ENCODE data around the gene RET. TPM values are rescaled to one million over a fixed set of nuclear protein-coding genes. Genes with fewer than 3 reads are reported as not detected.

Gene RET
- total RNA-seq, 2 donors from 2014 or later, result 1.9 to 3.3 TPM

GRCh38 chr10:43173120-43173519 lies 96.3 kb downstream of the RET start:
- H3K27me3 ChIP-seq, result no peaks in the 10 kb centered on the region
- no peaks in the 10 kb centered on the region for H3K9me3 ChIP-seq
- DNase-seq, result no peak
- H3K27ac ChIP-seq, result no peak overlapping the region
- no peak overlapping the region for H3K4me3 ChIP-seq
- H3K4me1 ChIP-seq, result peaks cover 9% of the 10 kb centered on the region
- intact Hi-C loops (cut with DNase I), result no loop called here
- H3K36me3 ChIP-seq, result no peaks in the 10 kb centered on the region
- no peak for TF ChIP-seq CTCF (IDR thresholded peaks at IDR 0.05)
- H3K9ac ChIP-seq (ENCODE audit: low read depth in 2 of 2, low read length in 2 of 2), result no peak overlapping the region

- no peaks in the 10 kb centered on the region for H3K27me3 ChIP-seq
- H3K4me1 ChIP-seq, result peaks cover 9% of the 10 kb centered on the region
- no peak for TF ChIP-seq CTCF (IDR thresholded peaks at IDR 0.05)
- DNase-seq, result no peak
- intact Hi-C loops (cut with DNase I), result no loop called here
- H3K9me3 ChIP-seq, result no peaks in the 10 kb centered on the region
- no peak overlapping the region for H3K27ac ChIP-seq
- H3K9ac ChIP-seq (ENCODE audit: low read depth in 2 of 2, low read length in 2 of 2), result no peak overlapping the region
- no peak overlapping the region for H3K4me3 ChIP-seq
- no peaks in the 10 kb centered on the region for H3K36me3 ChIP-seq
These were observed 98.1 kb downstream of the RET start for GRCh38 chr10:43174969-43175368.

GRCh38 chr10:43176271-43176670 lies 99.4 kb downstream of the RET start:
- Histone ChIP-seq H3K4me3 (no peak overlapping the region), H3K27ac (no peak overlapping the region), H3K36me3 (no peaks in the 10 kb centered on the region), H3K27me3 (no peaks in the 10 kb centered on the region), H3K4me1 (peaks cover 9% of the 10 kb centered on the region), H3K9ac (ENCODE audit: low read depth in 2 of 2, low read length in 2 of 2) (no peak overlapping the region), H3K9me3 (no peaks in the 10 kb centered on the region)
- no peak for DNase-seq
- TF ChIP-seq CTCF (IDR thresholded peaks at IDR 0.05), result no peak
- intact Hi-C loops (cut with DNase I), result no loop called here

GRCh38 chr10:43177595-43177994 lies 100.7 kb downstream of the RET start:
- Histone ChIP-seq H3K4me3 (no peak overlapping the region), H3K36me3 (no peaks in the 10 kb centered on the region), H3K27me3 (no peaks in the 10 kb centered on the region), H3K9ac (ENCODE audit: low read depth in 2 of 2, low read length in 2 of 2) (no peak overlapping the region), H3K27ac (no peak overlapping the region), H3K9me3 (no peaks in the 10 kb centered on the region), H3K4me1 (peaks cover 9% of the 10 kb centered on the region)
- intact Hi-C loops (cut with DNase I), result no loop called here
- no peak for DNase-seq
- TF ChIP-seq CTCF (IDR thresholded peaks at IDR 0.05), result no peak

Other genes starting within 250 kb of the RET start
- gene CSGALNACT2, start 61.4 kb downstream of the RET start, total RNA-seq, result 1 to 10 TPM; 3.5 to 8.2 TPM
- 1 to 10 TPM; 1.0 to 1.9 TPM for gene RASGEF1A, start 190.0 kb downstream of the RET start, total RNA-seq